Measurements from ENCODE around the gene TADA2B.
A peak's percentile ranks its signal among the peaks of the same experiment; 100 is the strongest.

TADA2B gene

DNA sequence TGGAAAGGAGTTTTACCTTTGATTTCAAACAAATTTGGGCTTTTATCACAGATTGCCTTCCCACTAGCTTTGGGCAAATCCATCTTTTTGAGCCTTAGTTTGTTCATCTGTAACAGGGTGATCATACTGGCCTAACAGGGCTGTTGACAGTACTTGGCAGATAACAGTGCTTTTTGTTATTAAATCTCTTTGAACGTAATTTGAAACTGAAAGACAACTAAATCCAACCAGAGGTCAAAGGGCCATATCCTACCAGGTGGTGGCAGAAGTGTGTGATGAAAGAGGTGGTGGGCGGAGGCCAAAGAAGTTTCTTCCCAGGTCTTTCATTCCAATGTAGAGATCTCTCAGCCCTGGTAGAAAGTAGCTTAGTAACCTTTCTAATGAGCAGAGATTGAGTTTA, 35.2 kb upstream of the TADA2B start:
- Histone ChIP-seq H4K20me1 (ENCODE audit: insufficient read depth, low read length) (no peaks in the 10 kb centered on the region), H3K9me3 (ENCODE audit: low read length) (no peaks in the 10 kb centered on the region), H3K27ac (ENCODE audit: low read depth, low read length, poor library complexity, severe bottlenecking) (no peak overlapping the region), H3F3A (ENCODE audit: insufficient read depth, low read length) (no peaks in the 10 kb centered on the region), H3K4me2 (ENCODE audit: low read length) (no peak overlapping the region), H3K4me1 (ENCODE audit: insufficient read depth, low read length, severe bottlenecking) (peaks cover 1% of the 10 kb centered on the region), H3K27me3 (ENCODE audit: insufficient read depth, low read length) (no peaks in the 10 kb centered on the region), H3K4me3 (ENCODE audit: low read depth, low read length, poor library complexity, severe bottlenecking) (no peak overlapping the region), H2AFZ (ENCODE audit: low read length) (no peak overlapping the region), H3K36me3 (ENCODE audit: insufficient read depth, low read length) (peaks cover 21% of the 10 kb centered on the region; the same call in 1 of the 2 replicates), H3K9ac (ENCODE audit: low read length) (no peak overlapping the region), H3K9me2 (ENCODE audit: low read depth, low read length) (no peaks in the 10 kb centered on the region), H3K79me2 (ENCODE audit: insufficient read depth, low read length) (no peaks in the 10 kb centered on the region)
- TF ChIP-seq, protein P1, sequence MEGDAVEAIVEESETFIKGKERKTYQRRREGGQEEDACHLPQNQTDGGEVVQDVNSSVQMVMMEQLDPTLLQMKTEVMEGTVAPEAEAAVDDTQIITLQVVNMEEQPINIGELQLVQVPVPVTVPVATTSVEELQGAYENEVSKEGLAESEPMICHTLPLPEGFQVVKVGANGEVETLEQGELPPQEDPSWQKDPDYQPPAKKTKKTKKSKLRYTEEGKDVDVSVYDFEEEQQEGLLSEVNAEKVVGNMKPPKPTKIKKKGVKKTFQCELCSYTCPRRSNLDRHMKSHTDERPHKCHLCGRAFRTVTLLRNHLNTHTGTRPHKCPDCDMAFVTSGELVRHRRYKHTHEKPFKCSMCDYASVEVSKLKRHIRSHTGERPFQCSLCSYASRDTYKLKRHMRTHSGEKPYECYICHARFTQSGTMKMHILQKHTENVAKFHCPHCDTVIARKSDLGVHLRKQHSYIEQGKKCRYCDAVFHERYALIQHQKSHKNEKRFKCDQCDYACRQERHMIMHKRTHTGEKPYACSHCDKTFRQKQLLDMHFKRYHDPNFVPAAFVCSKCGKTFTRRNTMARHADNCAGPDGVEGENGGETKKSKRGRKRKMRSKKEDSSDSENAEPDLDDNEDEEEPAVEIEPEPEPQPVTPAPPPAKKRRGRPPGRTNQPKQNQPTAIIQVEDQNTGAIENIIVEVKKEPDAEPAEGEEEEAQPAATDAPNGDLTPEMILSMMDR (IDR thresholded peaks at IDR 0.05; ENCODE audit: low read length), result no peak
- TF ChIP-seq EZH2 (IDR thresholded peaks at IDR 0.05; ENCODE audit: borderline replicate concordance, low read length), result no peak

DNA sequence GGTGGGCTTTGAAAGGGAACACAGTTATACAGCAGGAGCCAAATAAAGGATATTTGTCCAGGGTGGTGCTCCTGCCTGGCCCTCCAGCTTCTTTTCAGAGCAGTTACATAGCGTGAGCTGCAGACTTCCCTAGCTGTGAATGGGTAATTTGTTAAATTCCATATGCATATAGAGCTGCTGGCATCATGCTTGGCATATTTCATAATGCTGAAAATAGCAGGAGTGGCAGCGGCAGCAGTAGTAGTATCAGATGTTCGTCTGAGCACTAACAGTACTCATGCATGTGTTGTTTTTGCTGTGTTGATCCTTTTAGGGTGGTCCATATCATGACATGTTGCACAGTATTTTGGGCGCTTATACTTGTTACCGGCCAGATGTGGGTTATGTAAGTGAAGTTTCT, 33.6 kb upstream of the TADA2B start:
- H3K27ac ChIP-seq (ENCODE audit: low read depth, low read length, poor library complexity, severe bottlenecking), result no peak overlapping the region
- no peaks in the 10 kb centered on the region for H3K9me3 ChIP-seq (ENCODE audit: low read length)
- H3K9me2 ChIP-seq (ENCODE audit: low read depth, low read length), result no peaks in the 10 kb centered on the region
- H4K20me1 ChIP-seq (ENCODE audit: insufficient read depth, low read length), result no peaks in the 10 kb centered on the region
- H3K9ac ChIP-seq (ENCODE audit: low read length), result no peak overlapping the region
- no peaks in the 10 kb centered on the region for H3K27me3 ChIP-seq (ENCODE audit: insufficient read depth, low read length)
- TF ChIP-seq, protein P1 (IDR thresholded peaks at IDR 0.05; ENCODE audit: low read length), result no peak
- H3K4me2 ChIP-seq (ENCODE audit: low read length), result no peak overlapping the region
- no peaks in the 10 kb centered on the region for H3F3A ChIP-seq (ENCODE audit: insufficient read depth, low read length)
- peaks cover 22% of the 10 kb centered on the region; the same call in 1 of the 2 replicates for H3K36me3 ChIP-seq (ENCODE audit: insufficient read depth, low read length)
- peaks cover 14% of the 10 kb centered on the region for H3K4me1 ChIP-seq (ENCODE audit: insufficient read depth, low read length, severe bottlenecking)
- H2AFZ ChIP-seq (ENCODE audit: low read length), result no peak overlapping the region
- no peak overlapping the region for H3K4me3 ChIP-seq (ENCODE audit: low read depth, low read length, poor library complexity, severe bottlenecking)
- H3K79me2 ChIP-seq (ENCODE audit: insufficient read depth, low read length), result no peaks in the 10 kb centered on the region

DNA sequence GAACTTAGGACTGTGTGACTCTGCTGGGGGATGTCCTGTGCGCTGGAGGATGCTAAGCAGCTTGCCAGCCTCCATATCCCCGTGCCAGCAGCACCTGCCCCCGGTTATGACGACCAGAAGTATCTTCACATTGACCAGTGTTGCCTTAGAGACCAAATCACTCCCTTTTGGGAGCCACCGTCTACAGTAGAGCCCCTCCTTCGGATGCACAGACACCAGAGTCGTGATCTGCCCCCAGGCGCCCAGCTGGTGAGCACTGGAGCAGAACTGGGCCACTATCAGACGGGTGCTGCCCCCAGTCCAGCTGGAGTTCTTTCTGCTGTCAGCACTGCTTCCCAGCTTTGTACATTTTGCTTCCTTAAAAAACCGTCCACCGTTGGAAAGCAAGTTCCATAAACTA, 30.0 kb upstream of the TADA2B start:
- Histone ChIP-seq H3K4me1 (ENCODE audit: insufficient read depth, low read length, severe bottlenecking) (peaks cover 14% of the 10 kb centered on the region), H3K4me2 (ENCODE audit: low read length) (no peak overlapping the region), H3K27me3 (ENCODE audit: insufficient read depth, low read length) (no peaks in the 10 kb centered on the region), H3K27ac (ENCODE audit: low read depth, low read length, poor library complexity, severe bottlenecking) (peak overlapping the region; percentile 55), H3K9ac (ENCODE audit: low read length) (no peak overlapping the region), H3K36me3 (ENCODE audit: insufficient read depth, low read length) (peaks cover 31% of the 10 kb centered on the region), H3K4me3 (ENCODE audit: low read depth, low read length, poor library complexity, severe bottlenecking) (no peak overlapping the region), H2AFZ (ENCODE audit: low read length) (no peak overlapping the region), H3K79me2 (ENCODE audit: insufficient read depth, low read length) (no peaks in the 10 kb centered on the region), H3F3A (ENCODE audit: insufficient read depth, low read length) (no peaks in the 10 kb centered on the region), H3K9me3 (ENCODE audit: low read length) (no peaks in the 10 kb centered on the region), H4K20me1 (ENCODE audit: insufficient read depth, low read length) (no peaks in the 10 kb centered on the region), H3K9me2 (ENCODE audit: low read depth, low read length) (no peaks in the 10 kb centered on the region)
- TF ChIP-seq EZH2 (IDR thresholded peaks at IDR 0.05; ENCODE audit: borderline replicate concordance, low read length), result no peak
- TF ChIP-seq, protein P1 (IDR thresholded peaks at IDR 0.05; ENCODE audit: low read length), result no peak

Data from OCI-LY1 (cell line).